GM20000 (cell line): ENCODE data around the gene RAB3B.

Experiments
- DNase-seq: peaks from one replicate; pipeline ENCODE4 v3.0.0; 2012; ENCODE audit warnings: low spot score
- TF ChIP-seq, protein P1 (sequence below): IDR thresholded peaks from 2 replicates; pipeline ENCODE4 v1.5.1; 2012; ENCODE audit warnings: mild to moderate bottlenecking, control low read depth; ENCODE audit errors: extremely low read depth, missing control alignments

RAB3B gene

DNA sequence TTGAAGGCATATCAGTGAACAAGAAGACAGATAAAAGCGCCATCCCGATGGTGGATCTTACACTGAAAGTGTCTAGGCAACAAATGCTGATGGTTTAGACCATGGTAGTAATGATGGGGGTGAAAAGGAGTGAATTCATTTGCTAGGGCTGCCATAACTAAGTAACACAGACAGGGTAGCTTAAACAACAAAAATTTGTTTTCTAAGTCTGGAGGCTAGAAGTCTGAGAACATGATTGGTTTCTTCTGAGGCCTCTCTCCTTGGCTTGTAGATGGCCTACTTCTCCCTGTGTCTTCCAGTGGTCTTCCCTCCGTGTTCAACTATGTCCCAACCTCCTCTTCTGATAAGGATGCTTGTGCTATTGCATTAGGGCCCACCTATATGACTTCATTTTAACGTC lies 13.4 kb upstream of the RAB3B start:
- no peak for DNase-seq
- TF ChIP-seq, protein P1, sequence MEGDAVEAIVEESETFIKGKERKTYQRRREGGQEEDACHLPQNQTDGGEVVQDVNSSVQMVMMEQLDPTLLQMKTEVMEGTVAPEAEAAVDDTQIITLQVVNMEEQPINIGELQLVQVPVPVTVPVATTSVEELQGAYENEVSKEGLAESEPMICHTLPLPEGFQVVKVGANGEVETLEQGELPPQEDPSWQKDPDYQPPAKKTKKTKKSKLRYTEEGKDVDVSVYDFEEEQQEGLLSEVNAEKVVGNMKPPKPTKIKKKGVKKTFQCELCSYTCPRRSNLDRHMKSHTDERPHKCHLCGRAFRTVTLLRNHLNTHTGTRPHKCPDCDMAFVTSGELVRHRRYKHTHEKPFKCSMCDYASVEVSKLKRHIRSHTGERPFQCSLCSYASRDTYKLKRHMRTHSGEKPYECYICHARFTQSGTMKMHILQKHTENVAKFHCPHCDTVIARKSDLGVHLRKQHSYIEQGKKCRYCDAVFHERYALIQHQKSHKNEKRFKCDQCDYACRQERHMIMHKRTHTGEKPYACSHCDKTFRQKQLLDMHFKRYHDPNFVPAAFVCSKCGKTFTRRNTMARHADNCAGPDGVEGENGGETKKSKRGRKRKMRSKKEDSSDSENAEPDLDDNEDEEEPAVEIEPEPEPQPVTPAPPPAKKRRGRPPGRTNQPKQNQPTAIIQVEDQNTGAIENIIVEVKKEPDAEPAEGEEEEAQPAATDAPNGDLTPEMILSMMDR = no peak

DNA sequence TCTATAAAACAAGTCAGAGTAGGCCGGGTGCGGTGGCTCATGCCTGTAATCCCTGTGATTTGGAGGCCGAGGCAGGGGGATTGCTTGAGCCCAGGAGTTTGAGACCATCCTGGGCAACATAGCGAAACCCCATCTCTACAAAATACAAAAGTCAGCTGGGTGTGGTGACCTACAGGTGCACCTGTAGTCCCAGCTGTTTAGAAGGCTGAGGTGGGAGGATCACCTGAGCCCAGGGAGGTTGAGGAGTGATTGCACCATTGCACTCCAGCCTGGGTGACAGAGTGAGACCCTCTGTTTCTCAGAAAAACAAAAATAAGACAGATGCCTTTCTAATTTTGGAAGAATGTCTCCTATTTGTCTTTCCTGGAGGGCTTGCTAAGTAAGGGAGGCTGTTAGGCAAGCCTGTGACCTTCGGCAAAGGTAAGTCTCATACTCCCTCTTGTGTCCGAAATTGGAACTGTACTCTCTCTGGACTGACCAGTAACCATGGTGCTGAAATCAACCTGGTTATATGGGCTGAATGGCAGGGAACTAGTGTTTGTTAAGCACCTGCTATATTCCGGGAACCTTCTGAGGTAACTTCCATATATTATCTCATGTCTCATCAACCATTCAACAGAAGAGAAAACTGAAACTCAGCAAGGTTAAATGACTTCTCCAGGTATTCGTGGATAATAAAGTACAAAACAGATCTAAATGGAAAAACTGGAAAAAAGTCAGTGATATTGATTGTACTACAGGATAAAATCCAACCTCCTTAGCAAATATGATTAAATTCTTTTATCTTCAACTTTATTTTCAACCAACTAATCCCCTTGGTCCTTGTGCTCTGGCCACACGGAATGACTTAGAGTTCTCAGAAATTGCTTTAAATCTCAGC lies 11.8 kb upstream of the RAB3B start:
- TF ChIP-seq, protein P1 = peak; percentile 91
- peak; percentile 85 for DNase-seq

DNA sequence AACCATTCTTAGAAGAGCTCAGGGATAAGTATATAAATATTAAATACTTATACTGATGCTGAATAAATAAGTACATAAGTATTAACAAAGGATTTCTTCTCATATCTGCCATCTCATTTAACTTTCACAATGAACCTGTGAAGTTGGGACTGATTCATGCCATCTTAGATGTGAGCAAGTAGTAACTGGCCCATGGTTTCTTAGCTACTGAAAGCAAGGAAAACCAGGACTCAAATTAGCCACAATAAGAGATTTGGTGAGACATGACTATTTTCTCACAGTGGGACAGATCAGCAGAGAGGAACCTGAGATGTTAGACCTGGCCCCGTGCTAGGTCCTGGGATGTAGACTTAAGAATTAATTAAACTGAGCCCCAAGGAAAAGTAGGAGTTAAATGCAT lies 8.2 kb upstream of the RAB3B start:
- no peak for DNase-seq
- TF ChIP-seq, protein P1 = no peak

DNA sequence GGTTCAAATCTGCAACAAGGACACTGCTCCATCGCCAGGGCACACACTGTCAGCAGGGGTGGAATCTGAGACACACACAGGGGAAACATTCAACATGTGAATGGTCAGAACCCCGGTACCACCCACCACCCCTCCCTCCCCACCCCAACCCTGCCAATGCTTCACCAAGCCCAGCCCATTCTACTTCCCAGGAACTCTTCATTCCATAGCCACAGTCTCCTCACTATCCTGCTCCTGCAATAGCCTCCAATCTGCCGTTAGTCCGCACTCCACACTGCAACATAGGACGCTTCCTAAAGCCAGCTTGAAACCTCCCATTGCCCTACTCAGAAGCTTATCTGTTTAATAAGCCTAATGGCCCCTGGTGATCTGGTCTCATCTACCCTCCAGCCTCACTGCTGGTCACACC lies 7.5 kb upstream of the RAB3B start:
- TF ChIP-seq, protein P1 = no peak
- DNase-seq = no peak

DNA sequence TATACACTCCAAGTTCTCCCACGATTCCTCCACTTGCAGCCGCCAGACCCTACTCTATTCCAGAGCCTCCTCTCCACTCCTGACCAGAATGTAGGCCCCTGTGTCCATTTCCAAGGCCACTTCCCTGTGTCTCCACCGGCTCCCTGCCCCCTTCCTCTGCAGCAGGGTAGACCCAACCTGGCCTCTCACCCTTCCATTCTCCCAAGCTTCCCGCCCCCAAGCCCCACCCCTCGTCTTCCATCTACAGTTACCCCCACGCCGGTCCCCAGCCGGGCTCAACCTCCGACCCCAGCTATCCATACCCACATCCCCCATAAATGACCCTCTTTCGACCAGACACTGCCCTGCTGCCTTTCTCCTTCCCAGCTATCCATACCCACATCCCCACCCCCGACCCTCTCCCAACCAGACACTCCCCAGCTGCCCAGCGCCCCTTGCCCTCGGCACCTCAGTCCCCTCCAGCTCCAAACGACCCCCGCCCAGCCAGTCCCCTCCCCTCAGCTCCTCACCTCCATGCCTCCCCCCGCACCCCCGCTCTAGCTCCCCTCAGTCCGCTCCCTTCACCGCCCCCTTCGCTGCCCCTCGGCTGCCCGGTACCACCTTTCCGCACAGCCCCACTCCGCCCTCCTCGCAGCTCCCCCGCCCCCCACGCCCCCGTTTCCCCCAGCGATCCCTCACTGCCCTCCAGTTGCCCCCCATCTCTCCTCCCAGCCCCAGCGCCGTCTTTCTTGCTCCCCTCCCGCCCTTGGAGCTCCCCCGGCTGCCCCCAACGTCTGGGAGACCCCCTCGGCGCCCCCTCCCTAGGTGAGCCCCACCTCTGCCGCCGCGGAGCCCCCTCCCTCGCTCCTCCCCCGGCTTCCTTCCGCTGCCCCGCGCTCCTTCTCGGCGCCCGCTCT lies 670 bp downstream of the RAB3B start:
- TF ChIP-seq, protein P1 = no peak

DNA sequence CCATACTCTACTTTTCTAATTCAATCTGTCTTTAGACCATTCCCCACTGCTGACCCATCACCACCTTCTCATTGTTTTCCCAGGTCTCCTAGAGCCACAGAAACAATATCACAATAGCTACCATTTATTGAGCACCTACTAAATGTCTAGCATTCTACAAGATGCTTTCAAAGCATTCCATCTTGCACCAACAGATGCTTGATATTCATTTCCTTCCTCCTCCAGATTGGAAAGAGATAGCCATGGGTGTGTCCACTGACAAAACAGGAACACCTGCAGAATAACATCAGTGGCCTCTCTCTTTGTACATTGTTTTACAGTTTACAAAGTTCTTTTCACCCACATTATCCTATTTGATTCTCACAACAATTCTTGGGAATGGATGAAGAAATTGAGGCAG lies 2.2 kb downstream of the RAB3B start:
- DNase-seq = no peak
- TF ChIP-seq, protein P1 = no peak

More for the DNA sequence above, 670 bp downstream of the RAB3B start:
- DNase-seq = no peak

DNA sequence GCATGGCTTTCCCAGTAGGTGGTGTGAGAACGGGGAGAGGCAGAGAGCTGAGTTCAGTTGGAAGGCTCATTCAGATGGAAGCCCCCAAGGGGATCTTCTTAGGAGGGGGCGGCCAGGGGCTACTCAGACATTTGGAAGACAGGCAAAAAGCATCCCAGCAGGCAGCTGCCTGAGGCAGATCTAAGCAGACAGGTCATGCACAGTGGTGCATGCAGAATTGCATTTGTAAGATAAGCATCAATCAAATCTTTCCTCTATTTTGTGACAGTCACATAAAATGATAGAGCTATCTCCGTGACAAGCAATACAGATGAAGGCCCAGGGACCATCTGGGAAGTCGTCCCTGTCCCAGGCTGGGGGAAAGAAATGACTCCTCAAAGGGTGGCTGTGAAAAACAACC lies 3.8 kb downstream of the RAB3B start:
- DNase-seq = no peak
- TF ChIP-seq, protein P1 = no peak
